B cell (primary cell): ENCODE data around the gene KAT2A.

Experiments
- EZH2 ChIP-seq: IDR thresholded peaks from 2 replicates; pipeline ENCODE4 v1.6.1; 2012; ENCODE audit warnings: borderline replicate concordance, low read depth, mild to moderate bottlenecking, moderate library complexity, low read length; ENCODE audit not compliant: insufficient read depth, poor library complexity, severe bottlenecking
- TF ChIP-seq, protein P1 (sequence below): fragments of 200-600 bp; IDR thresholded peaks from one replicate; pipeline ENCODE4 v1.8.0; 2022; ENCODE audit warnings: antibody characterized with exemption, mild to moderate bottlenecking

DNA sequence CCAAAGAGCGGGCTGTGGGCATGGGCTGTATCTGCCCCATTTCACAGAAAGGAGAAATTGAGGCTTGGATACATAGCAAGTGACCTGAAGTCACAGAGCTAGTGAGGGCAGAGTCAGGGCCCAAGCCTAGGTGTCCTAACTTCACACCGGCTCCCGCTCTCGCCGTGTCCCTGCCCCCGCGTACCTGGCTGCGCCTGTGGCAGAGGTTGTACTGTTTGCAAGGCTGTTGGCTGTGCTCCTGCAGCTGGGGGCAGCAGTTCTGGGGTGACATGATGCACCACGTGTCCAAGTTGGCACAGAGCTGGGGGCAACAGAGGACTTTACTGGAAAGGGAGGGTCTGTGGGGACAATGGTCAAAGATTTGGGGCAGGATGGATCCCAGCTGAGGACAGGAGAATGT is 12.1 kb downstream of the KAT2A start:
- TF ChIP-seq, protein P1, sequence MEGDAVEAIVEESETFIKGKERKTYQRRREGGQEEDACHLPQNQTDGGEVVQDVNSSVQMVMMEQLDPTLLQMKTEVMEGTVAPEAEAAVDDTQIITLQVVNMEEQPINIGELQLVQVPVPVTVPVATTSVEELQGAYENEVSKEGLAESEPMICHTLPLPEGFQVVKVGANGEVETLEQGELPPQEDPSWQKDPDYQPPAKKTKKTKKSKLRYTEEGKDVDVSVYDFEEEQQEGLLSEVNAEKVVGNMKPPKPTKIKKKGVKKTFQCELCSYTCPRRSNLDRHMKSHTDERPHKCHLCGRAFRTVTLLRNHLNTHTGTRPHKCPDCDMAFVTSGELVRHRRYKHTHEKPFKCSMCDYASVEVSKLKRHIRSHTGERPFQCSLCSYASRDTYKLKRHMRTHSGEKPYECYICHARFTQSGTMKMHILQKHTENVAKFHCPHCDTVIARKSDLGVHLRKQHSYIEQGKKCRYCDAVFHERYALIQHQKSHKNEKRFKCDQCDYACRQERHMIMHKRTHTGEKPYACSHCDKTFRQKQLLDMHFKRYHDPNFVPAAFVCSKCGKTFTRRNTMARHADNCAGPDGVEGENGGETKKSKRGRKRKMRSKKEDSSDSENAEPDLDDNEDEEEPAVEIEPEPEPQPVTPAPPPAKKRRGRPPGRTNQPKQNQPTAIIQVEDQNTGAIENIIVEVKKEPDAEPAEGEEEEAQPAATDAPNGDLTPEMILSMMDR, result no peak
- TF ChIP-seq EZH2, result no peak
